Mucosa of gallbladder (tissue), 1 donor: Measurements from ENCODE around the gene DDAH2. TPM values are rescaled to one million over a fixed set of nuclear protein-coding genes. Genes with fewer than 3 reads are reported as not detected.
"Not testable (repeated sequence)": the region's sequence is repeated elsewhere in the genome, so short reads cannot be mapped to it uniquely, and the experiment has no call there.

Experiments
- DNase-seq: peaks from one replicate; pipeline ENCODE4 v3.0.0-alpha.2; 2020; ENCODE audit warnings: low spot score
- total RNA-seq: library from RNA; stranded (reverse); gene quantifications from one replicate; pipeline ENCODE4 v1.2.1, GENCODE V29; 2021
- donor health status: DM: no; HTN: no; CAD: no.

The DDAH2 gene
- total RNA-seq, 1 donor from 2014 or later = 130 TPM

DNA sequence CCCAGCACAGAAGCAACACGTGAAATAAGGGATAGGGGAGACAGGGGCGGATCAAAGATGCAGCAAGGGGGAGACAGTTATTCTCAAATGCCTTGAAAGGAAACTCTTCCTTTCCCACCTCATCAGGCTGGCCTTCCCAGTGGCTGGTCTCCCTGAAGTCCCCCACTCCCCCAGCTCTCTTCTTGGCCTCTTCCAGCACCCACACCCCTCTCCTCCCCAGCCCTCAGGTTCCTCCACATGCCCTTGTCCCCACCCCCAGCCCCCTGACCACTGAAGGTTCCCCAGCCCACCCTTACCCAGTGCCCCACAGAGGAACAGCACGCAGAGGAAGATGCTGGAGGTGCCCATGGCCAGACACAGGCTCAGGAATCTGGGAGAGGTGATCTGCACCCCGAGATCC, 15.6 kb downstream of the DDAH2 start:
- no peak for DNase-seq

DNA sequence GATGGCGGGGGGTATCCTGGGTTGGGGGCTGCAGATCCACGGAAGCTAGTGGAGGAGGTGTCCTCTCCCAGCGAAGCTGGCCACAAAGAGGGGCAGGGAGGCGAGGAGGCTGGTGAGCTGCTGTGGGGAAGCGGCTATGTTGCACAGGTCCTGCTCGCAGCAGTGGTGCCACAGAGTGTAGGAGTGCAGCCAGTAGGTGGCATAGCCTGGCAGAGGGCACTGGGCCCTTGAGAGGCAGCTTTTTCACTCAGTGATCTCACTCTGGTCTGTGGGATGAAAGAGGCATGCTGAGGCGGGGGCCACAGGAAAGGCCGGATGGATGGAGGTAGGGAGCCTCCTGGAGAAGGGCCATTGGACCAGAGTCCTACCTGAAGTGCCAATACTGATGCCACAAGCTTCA, 16.8 kb downstream of the DDAH2 start:
- DNase-seq = no peak

DNA sequence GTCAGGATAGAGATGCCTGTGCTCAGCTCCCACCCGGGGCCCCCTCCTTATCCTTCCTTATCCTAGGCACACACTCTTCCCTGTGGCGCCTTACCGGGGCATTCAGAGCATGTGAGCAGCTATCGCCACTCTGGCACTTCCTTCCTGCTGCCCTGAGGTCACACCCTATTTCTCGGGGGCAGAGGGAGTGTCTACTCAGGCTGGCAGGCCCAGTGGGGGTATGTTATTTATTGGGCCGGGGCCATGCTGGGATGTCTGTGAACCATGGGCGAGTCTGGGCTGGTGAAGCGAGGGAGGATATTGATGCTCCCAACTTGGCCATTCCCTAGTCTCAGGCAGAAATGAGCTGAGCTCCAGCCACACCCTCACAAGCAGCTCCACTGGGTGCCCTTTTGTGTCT, 17.9 kb downstream of the DDAH2 start:
- no peak for DNase-seq

DNA sequence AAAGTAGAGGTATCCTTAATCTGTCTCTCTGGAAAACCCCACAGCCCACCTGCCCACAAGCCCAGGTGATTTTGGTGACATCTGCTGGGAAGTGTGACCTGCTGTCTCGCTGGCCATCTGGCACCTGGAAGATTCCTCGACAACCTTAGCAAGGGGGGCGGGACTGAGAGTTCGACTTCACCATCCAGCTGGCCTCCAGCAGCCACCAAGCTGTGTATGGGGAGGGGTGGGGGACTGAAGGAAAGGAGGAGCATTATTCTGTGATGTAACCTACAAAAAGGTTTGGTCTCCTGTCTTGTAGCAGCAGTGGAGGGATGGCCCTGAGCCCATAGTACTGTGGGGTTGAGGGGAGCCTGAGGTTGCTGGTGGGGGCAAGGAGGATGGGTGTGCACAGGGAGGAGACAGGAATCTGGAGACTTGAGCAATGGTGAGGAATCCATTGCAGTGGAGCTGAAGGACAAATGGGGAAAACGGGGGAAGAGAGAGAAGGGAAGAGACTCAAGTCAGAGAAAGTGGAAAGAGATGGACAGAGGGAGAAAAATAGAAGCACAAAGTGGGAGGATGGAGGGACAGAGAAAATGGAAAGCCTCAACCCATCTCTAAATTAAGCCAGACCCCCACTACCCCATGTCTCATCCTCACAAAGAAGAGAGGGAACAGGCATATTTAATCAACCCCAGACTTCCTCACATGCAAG, 18.4 kb downstream of the DDAH2 start:
- DNase-seq = no peak

DNA sequence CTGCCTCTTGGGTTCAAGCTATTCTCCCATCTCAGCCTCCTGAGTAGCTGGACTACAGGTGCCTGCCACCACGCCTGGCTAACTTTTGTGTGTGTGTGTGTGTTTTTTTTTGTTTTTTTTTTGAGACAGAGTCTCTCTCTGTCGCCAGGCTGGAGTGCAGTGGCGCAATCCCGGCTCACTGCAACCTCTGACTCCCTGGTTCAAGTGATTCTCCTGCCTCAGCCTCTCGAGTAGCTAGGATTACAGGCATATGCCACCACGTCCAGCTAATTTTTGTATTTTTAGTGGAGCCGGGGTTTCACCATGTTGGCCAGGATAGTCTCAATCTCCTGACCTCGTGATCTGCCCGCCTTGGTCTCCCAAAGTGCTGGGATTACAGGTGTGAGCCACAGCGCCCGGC, 19.9 kb downstream of the DDAH2 start:
- DNase-seq = not testable (repeated sequence)

DNA sequence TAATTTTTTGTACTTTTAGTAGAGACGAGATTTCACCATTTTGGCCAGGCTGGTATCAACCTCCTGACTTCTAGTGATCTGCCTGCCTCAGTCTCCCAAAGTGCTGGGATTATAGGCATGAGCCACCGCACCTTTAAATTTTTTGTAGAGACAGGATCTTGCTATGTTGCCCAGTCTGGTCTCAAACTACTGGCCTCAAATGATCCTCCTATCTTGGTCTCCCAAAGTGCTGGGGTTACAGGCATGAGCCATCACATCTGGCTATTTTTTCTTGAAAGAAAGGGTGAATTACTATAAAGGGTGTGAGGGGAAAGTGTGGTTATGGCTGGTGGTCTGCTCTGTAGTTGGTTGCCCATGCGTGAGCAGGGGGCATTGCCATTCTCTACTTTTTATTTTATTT, 20.9 kb downstream of the DDAH2 start:
- DNase-seq = no peak

DNA sequence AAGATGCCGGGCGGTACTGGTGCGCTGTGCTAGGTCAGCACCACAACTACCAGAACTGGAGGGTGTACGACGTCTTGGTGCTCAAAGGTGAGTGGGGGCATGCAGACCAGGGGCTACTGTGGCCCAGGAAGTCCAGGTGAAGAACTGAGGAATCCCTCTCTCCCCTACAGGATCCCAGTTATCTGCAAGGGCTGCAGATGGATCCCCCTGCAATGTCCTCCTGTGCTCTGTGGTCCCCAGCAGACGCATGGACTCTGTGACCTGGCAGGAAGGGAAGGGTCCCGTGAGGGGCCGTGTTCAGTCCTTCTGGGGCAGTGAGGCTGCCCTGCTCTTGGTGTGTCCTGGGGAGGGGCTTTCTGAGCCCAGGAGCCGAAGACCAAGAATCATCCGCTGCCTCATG, 21.4 kb downstream of the DDAH2 start:
- no peak for DNase-seq

DNA sequence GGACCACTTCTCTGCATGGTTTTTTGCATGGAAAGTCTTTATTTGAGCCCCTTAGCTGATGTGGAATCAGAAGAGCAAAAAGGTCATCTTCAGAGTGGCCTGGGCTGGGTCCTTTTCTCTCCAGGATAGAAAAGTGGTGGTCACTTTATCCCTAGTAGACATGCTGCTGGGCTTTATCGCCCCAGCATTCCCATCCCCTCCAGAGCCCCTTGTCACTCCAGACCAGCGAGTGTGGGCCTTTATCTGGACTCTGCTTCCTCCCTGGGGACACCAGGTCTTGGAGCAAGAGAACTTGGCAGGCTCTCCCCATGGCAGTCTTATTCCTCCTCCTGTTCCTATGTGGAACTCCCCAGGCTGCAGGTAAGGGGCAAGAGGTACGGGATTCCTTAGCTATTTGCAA, 22.5 kb downstream of the DDAH2 start, which contains the start of gene LY6G6F:
TSS of gene LY6G6F (plus strand) at position 268 of the 400 bp plus-strand sequence. CDS start at position 309, 41 bp downstream.
- DNase-seq = no peak

DNA sequence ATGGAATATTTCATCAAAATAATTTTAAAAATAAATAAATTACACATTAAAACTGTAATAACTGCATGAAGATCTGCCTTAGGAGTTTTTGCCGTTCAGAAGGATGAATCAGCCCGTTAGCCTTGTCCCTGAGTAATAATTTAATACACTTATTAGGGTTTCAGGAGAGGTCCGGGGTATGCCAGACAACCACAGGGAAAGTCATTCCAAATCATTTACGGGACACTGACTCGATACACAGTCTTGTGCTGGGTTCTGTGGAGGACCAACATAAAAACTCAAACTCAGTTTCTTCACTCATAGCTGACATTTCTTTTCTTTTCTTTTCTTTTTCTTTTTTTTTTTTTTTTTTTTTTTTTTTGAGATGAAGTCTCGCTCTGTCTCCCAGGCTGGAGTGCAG, 23.2 kb downstream of the DDAH2 start:
- no peak for DNase-seq

DNA sequence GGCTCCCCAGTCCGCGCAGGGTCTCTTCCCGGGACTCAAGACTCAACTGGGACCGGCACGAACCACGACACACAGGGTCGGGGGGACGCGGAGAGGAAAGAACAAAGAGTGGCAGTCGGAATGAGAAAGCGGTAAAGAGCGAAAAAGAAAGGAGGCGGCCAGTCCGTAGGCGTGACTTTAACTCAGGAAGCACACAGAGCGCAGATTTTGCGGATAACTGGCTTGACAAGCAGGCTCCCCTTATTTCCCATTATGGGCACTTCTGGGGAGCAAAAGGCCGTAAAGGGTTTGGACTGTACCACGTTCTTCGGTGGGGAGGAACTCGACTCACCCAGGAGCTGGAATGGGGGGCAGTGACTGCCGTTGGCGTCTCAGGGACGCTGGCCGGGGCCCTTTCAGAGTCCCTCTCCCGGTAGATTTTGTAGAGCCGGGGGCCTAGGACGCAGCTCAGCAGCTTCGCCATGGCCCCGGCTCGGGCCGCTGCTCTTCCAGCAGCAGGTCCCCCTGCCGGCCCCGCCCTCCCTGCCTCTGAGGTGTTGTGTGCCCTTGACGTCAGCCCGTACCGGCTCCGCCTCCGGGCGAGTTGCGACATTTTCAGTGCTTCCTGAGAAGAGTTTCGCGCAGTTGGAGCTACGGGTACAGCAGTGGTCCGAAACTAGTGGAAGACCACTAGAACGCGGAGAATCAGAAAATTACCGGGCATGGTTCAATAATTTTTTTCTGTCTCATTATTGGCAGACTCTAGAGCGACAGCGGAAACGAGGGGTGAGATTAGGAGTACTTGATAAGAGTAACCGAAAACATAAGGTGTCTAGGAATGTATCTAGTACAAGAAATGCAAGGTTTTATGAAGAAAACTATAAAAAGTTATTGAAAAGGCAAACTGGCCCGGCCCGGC, 26.0 kb downstream of the DDAH2 start, which contains the start of gene ABHD16A:
TSS of gene ABHD16A (minus strand) at position 506 of the 898 bp plus-strand sequence. CDS start at position 463, 43 bp downstream.
- DNase-seq = peak; percentile 99

DNA sequence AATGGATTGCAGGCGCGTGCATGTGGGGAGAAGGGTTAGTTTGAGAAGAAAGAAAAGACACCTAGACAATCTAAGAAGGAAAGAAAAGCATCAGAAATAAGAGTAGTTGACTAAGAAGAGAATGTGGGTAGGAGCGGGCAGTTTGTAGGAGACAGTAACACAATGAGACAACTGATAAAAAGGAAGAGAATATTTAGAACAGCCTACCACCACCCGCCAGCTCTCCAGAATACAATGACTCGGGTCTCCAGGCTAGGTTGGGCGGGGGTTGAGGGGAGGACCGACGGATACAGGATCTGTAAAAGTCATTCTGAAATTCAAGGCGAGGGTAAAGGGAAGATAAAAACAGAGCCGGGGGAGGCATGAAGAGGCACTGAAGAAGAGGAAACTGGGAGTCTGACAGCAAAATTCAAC, 26.7 kb downstream of the DDAH2 start:
- DNase-seq = no peak

DNA sequence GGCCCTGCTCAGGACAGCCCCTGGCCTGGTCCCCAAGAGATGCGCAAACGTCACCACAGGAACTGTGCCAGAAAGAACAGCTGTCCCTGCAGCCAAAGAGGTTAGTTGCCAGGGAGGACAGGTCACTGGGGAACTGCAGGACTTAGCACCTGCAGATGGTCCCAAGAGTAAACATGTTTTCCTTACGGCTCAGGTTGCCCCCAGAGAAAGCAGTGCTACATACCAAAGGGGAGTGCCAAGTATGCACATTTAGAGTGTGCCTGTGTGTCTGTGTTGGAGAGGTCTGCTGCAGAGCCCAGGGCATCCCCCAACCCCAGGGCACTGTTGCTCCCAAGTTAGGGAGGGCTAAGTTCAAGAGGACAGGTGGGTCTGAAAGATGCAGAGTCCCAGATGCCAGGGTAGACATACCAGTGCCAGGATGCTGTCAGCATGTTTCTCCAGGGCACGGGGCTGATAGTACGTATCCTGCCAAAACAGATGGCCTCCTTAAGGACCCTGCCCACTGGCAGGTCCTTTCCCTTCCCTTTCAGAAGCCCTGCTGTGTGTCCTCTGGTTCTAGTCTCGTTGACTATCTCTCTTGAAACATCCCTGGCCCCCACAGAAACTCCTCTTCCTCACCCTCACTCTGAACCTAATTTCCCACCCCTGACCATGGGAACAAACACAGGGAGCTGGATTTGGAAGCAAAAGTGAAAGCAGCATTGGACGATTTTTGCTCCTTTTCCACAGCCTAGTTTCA, 27.3 kb downstream of the DDAH2 start:
- DNase-seq = no peak

DNA sequence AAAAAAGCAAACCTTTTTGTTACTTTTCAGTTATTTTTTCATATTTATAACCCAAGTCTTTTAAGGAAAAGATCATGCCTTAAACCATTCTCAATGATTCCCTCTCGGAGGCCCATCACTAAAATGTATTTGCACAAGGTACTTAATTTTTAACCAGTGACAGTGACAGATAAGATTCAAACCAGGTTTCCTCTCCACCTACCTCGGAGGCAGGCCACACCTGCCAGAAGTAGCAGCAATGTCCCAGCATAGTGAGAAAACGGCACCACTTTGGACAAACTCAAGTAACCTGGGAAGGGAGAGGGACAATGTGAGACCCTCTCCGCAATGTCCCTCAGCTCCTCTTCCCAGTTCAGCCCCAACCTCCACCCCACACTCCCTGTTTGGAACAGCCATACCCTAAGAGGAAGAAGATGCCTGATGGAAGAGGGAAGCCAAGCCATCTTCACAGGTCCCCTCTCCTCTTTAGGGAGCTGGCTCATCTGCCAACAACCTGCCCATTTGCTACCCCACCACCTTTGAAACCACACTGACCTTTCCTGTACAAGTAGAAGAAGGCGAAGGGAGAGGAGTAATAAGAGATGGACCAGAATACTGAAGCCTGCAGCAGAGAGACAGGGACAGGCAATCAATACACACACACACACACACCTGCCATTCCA, 28.2 kb downstream of the DDAH2 start:
- DNase-seq = no peak

DNA sequence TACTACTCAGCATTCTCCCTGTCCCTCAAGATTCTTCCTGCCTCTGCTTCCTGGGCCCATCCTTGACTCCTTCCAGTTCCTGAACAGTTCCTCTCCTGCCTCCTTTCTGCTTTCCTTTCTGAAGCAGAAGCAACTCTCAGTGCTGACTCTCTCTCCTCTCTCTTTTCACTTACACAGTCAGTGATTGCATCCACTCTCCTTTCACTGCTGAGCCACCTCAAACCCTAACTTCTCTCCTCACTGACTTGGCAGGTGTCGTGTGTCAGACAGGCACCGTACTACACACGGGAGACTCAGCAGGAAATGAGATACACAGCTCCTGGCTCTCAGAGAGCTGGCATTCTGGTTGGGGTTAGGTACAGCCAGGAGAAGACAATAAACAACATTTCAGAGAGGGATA, 31.5 kb downstream of the DDAH2 start:
- no peak for DNase-seq

DNA sequence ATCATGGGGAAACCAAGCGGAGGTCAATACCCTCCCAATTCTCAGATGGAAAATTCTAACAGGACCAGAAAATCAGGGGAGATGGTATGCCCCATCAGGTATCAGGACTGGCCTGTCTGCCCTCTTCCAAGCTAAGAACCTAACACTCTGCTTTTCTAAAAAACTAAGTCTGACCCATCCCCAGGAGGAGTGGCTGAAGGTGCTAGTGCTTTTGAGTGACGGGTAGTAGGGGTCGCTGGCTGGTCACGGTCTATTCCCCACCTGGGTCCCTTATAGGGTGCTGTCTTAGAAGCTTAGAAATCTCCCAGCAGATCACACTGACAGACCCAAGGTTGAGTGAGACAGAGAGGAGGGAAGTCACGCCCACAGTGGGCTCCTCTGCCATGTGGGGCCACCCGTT, 35.6 kb downstream of the DDAH2 start:
- no peak for DNase-seq

DNA sequence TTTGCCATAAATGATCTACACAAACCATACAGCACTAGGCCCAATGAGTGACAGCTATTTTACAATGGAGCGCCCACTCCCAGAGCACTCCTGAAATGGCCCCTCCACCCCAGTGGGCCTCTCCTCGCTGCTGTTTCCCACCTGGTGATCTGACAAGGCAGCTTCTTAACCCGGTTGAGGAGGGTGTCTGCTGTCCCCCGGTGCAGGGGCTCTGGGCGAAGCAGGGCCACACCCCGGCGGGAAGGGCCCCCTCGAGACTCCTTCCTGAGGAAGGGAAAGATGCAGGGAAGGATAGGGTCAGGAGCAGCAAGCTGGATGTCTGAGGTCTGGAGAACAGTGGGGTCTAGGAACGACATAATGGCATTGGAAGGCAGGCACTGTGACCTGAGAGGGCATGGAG, 36.2 kb downstream of the DDAH2 start:
- no peak for DNase-seq

DNA sequence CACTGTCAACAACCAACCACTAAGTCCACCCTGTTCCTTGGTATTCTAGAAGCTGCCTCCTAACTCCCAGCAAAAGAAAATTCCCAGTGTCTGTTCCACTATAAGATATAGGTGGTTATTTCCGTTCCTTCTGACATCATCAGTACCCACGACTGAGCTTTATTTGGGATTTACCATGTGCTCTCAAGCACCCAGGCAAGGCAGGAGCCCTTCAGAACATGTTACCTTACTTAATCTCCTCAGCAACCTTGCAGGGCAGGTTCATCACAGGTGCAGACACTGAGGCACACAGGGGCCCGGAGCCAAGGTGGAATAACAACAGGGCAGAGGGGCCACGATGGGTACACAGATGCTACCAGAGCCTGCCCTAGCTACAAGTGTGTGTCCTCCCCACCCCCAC, 36.7 kb downstream of the DDAH2 start:
- no peak for DNase-seq

DNA sequence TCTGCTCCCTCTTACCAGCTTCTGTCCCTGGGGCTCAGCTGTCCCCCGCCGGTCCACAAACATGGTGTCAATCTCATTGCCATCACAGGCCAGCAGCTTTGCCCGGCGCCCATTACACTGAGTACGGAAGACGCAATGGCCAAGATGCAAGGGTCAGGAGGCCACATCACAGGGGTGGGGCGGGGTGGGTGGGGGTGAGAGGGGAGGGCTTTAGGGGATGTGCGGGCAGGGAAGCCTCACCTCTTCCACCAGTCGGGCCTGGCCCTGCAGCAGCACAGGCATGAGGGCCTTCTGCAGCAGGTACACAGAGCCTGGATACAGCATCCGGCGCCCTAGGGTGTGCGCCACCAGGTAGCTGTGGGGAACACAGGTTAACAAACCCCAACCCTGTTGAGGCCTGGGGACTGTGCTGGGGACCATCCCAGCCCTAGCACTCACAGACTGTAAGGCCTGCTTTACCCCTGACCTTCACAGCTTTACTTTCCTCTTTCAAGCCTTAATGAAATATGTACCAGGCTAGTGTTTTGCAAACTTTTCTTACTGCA, 37.5 kb downstream of the DDAH2 start:
- DNase-seq = no peak

DNA sequence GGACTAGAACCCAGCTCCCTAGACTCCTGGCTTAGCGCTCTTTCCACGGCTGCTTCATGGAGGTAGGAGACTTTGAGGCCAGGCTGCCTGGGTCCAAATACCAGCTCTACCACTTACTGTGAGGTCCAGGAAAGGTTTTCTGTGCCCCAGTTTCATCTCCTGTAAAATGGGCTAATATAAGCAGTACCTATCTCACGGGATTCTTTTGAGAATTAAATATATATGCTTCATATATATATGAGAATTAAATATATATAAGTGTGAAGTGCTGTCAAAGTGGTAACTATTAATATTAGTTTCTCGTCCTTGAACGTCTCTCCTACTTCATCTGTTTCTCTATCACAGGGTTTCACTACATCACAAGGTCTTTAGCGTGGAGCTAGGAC, 38.0 kb downstream of the DDAH2 start:
- no peak for DNase-seq

DNA sequence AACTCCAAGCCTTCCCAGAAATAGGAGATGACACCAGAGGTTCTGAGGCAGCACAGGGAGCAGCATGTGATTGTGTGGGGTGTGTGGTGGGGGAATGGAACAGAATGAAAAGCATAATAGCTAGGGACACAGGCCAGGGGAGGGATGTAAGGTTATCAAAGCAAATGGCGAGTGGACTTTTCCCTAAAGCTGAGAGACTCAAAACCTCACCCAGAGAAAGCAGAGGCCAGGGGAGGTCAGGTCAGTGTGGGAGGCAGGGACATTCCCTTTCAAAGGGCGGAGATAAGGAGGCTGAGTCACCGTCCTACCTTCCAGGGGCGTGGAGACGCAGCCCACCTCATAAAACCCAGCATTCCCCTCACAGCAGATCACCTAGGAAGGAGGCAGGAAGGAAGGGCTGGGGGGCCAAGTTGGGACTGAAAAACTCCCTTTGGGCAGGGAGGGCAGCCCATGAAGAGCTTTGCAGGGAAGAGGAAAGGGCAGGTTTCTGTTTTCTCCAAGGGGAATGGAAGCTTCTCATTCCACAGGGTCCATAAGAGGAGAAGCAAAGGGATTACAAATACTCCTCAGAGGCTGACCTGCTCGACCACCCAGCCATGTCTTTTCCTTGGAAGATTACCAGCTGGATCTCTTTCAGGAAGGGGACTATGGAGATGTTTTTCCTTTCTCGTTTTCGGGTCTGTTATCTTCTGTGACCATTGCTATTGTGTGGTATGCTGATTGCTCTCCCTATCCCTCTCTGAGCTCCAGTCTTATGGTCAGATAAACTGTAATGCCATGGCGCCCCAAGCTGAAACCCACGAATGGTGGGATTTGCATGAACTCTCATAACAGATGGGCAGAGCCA, 38.6 kb downstream of the DDAH2 start:
- DNase-seq = peak; percentile 36
